D721Med (cell line): ENCODE results near the gene NBR1.
A peak's percentile ranks its signal among the peaks of the same experiment; 100 is the strongest.
"Not testable (repeated sequence)": the region's sequence is repeated elsewhere in the genome, so short reads cannot be mapped to it uniquely, and the experiment has no call there.

Source experiments
- DNase-seq: peaks from one replicate; pipeline ENCODE4 v3.0.0; 2011; ENCODE audit warnings: low spot score; ENCODE audit not compliant: insufficient read length
- FAIRE-seq: peaks from 2 replicates; lab custom pipeline; 2011; peaks lifted over from hg19 to GRCh38; lab: Jason Lieb, UNC
- TF ChIP-seq, protein P1 (sequence below): IDR thresholded peaks from 2 replicates; pipeline ENCODE4 v1.5.1; 2012; ENCODE audit warnings: mild to moderate bottlenecking, control low read depth; ENCODE audit not compliant: insufficient read depth; ENCODE audit errors: missing control alignments

NBR1 gene, protein sequence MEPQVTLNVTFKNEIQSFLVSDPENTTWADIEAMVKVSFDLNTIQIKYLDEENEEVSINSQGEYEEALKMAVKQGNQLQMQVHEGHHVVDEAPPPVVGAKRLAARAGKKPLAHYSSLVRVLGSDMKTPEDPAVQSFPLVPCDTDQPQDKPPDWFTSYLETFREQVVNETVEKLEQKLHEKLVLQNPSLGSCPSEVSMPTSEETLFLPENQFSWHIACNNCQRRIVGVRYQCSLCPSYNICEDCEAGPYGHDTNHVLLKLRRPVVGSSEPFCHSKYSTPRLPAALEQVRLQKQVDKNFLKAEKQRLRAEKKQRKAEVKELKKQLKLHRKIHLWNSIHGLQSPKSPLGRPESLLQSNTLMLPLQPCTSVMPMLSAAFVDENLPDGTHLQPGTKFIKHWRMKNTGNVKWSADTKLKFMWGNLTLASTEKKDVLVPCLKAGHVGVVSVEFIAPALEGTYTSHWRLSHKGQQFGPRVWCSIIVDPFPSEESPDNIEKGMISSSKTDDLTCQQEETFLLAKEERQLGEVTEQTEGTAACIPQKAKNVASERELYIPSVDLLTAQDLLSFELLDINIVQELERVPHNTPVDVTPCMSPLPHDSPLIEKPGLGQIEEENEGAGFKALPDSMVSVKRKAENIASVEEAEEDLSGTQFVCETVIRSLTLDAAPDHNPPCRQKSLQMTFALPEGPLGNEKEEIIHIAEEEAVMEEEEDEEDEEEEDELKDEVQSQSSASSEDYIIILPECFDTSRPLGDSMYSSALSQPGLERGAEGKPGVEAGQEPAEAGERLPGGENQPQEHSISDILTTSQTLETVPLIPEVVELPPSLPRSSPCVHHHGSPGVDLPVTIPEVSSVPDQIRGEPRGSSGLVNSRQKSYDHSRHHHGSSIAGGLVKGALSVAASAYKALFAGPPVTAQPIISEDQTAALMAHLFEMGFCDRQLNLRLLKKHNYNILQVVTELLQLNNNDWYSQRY

DNA sequence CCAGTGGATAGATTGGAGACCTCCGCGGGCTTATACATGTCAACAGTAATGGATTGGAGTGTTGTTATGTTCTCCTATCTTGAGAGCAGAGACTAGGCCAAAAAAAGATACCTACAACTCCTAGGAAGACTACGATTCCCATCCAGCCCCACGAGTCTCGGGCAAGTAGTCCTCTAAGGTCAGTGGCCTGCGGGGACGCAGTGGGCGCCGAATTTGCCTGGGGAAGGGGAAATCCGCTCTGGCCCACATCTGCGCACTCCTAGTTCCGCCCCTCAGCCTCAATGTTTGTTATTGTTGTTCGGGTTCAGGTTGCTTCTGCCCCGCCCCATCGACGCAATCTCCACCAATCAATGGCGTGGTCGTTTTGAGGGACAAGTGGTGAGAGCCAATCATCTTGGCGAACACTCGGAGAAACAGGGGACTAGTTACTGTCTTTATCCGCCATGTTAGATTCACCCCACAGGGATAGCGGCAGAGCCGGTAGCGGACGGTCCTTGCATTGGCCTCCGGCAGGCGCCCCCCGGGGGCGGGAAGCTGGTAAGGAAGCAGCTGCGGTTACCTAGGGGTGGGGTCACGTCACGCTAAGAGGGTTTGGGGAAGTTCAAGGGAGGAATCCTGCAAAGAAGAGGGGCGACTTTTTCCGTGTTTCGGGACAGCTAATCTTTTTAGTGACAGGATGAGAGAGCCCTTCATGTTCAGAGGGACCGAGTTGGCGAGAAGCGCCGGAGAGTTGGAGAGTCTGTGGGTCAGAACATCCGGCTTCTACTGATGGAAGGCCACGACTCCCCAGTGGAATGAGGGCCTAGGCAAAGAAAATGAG lies at the start of gene NBR1:
Gene NBR1, plus strand, starts transcription at position 449 of the 820 bp plus-strand sequence. CDS start 4,586 bp downstream, outside the sequence.
- peak; percentile 93 for DNase-seq
- TF ChIP-seq, protein P1, sequence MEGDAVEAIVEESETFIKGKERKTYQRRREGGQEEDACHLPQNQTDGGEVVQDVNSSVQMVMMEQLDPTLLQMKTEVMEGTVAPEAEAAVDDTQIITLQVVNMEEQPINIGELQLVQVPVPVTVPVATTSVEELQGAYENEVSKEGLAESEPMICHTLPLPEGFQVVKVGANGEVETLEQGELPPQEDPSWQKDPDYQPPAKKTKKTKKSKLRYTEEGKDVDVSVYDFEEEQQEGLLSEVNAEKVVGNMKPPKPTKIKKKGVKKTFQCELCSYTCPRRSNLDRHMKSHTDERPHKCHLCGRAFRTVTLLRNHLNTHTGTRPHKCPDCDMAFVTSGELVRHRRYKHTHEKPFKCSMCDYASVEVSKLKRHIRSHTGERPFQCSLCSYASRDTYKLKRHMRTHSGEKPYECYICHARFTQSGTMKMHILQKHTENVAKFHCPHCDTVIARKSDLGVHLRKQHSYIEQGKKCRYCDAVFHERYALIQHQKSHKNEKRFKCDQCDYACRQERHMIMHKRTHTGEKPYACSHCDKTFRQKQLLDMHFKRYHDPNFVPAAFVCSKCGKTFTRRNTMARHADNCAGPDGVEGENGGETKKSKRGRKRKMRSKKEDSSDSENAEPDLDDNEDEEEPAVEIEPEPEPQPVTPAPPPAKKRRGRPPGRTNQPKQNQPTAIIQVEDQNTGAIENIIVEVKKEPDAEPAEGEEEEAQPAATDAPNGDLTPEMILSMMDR, result peak; percentile 15
- FAIRE-seq, result no peak

DNA sequence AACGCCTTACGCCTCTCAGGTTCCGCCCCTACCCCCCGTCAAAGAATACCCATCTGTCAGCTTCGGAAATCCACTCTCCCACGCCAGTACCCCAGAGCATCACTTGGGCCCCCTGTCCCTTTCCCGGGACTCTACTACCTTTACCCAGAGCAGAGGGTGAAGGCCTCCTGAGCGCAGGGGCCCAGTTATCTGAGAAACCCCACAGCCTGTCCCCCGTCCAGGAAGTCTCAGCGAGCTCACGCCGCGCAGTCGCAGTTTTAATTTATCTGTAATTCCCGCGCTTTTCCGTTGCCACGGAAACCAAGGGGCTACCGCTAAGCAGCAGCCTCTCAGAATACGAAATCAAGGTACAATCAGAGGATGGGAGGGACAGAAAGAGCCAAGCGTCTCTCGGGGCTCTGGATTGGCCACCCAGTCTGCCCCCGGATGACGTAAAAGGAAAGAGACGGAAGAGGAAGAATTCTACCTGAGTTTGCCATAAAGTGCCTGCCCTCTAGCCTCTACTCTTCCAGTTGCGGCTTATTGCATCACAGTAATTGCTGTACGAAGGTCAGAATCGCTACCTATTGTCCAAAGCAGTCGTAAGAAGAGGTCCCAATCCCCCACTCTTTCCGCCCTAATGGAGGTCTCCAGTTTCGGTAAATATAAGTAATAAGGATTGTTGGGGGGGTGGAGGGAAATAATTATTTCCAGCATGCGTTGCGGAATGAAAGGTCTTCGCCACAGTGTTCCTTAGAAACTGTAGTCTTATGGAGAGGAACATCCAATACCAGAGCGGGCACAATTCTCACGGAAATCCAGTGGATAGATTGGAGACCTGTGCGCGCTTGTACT lies 45.7 kb upstream of the NBR1 start, which contains the start of gene BRCA1:
Gene BRCA1, minus strand, starts transcription at position 232 of the 834 bp plus-strand sequence. CDS start 1,268 bp downstream, outside the sequence.
- TF ChIP-seq, protein P1, result no peak
- peak; percentile 87 for DNase-seq
- FAIRE-seq, result peak; percentile 80

DNA sequence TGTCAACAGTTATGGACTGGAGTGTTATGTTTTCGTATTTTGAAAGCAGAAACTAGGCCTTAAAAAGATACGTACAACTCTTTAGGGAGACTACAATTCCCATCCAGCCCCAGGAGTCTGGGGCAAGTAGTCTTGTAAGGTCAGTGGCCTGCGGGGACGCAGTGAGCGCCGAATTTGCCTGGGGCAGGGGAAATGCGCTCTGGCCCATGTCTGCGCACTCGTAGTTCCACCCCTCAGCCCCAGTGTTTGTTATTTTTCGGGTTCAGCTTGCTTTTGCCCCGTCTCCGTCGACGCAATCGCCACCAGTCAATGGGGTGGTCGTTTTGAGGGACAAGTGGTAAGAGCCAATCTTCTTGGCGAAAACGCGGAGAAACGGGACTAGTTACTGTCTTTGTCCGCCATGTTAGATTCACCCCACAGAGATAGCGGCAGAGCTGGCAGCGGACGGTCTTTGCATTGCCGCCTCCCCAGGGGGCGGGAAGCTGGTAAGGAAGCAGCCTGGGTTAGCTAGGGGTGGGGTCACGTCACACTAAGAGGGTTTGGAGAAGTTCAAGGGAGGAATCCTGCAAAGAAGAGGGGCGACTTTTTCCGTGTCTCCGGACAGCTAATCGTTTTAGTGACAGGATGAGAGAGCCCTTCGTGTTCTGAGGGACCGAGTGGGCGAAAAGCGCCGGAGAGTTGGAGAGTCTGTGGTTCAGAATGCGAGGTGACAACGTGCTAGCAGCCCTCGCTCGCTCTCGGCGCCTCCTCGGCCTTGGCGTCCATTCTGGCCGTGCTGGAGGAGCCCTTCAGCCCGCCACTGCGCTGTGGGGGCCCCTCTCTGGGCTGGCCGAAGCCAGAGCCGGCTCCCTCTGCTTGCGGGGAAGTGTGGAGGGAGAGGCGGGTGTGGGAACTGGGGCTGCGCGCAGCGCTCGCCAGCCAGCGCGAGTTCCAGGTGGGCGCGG lies 44.8 kb upstream of the NBR1 start:
- FAIRE-seq (no peak), DNase-seq (no peak)
- TF ChIP-seq, protein P1, result no peak

DNA sequence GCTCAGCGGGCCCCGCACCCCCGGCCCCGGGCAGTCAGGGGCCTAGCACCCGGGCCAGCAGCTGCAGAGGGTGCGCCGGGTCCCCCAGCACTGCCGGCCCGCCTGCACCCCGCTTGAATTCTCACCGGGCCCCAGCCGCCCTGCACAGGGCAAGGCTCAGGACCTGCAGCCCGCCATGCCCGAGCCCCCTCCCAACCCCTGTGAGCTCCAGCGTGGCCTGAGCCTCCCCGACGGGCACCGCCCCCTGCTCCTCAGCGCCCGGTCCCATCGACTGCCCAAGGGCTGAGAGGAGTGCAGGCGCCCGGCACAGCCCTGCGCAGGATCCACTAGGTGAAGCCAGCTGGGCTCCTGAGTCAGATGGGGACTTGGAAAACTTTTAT lies 44.1 kb upstream of the NBR1 start:
- no peak for FAIRE-seq
- TF ChIP-seq, protein P1, result no peak

DNA sequence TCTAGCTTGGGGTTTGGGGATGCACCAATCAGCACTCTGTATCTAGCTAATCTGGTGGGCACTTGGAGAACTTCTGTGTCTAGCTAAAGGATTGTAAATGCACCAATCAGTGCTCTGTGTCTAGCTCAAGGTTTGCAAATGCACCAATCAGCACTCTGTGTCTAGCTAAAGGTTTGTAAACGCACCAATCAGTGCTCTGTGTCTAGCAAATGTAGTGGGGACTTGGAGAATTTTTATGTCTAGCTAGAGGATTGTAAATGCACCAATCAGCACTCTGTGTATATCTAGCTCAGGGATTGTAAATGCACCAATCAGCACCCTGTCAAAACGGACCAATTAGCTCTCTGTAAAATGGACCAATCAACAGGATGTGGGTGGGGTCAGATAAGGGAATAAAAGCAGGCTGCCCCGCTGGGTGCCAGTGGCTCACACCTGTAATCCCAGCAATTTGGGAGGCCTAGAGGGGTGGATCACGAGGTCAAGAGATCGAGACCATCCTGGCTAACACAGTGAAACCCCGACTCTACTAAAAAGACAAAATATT lies 43.6 kb upstream of the NBR1 start:
- DNase-seq, FAIRE-seq: not testable (repeated sequence)

More for the DNA sequence above, 44.1 kb upstream of the NBR1 start:
- DNase-seq, result no peak

DNA sequence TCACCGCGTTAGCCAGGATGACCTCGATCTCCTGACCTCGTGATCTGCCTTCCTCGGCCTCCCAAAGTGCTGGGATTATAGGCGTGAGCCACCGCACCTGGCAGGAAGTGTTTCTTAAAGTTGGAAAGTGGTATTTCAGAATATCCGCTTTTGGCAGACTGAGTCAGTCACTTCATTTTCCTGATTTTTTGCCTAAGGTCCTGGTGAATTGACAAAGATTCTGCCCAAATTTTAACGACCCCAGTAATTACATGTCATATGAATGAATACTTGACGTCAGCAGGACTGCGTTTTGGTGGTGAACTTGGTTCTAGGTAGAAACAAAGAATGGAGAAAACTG lies 41.4 kb upstream of the NBR1 start:
- FAIRE-seq, result no peak
- DNase-seq, result no peak
- TF ChIP-seq, protein P1, result no peak
